Choroid plexus epithelial cell (primary cell): ENCODE results near the gene TMEM272.

Experiments used
- DNase-seq: peaks from one replicate; pipeline ENCODE4 v3.0.0-alpha.2; 2010; ENCODE audit warnings: low read depth
- H3K4me3 ChIP-seq: 2 replicates; pipeline ENCODE4 v1.5.1; 2011; ENCODE audit warnings: low read depth, mild to moderate bottlenecking, control low read depth, low read length, moderate library complexity
- TF ChIP-seq, protein P1 (sequence below): conservative IDR thresholded peaks from 2 replicates; pipeline ENCODE4 v1.5.1; 2011; ENCODE audit warnings: low read depth, mild to moderate bottlenecking, control low read depth, inconsistent platforms, low read length, moderate library complexity

TMEM272 gene

DNA sequence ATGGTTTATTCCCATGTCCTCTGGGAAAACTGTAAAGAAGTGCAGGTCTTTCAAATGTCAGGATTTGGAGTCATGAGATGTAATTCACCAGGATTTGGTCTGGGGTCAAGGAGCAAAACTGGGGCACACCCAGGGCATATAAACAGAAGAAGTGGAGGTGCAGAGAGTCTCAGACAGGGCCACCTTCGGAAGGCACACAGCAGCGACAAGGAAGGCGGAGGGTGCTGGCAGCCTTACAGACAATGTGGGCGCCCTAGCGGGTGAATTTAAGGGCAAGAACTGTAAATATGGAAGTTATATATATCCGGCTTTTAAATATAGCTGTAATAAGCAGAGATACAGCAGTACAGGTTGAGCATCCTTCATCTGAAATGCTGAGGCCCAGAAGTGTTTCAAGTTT lies 72.2 kb downstream of the TMEM272 start:
- H3K4me3 ChIP-seq: no peak overlapping the region
- TF ChIP-seq, protein P1, sequence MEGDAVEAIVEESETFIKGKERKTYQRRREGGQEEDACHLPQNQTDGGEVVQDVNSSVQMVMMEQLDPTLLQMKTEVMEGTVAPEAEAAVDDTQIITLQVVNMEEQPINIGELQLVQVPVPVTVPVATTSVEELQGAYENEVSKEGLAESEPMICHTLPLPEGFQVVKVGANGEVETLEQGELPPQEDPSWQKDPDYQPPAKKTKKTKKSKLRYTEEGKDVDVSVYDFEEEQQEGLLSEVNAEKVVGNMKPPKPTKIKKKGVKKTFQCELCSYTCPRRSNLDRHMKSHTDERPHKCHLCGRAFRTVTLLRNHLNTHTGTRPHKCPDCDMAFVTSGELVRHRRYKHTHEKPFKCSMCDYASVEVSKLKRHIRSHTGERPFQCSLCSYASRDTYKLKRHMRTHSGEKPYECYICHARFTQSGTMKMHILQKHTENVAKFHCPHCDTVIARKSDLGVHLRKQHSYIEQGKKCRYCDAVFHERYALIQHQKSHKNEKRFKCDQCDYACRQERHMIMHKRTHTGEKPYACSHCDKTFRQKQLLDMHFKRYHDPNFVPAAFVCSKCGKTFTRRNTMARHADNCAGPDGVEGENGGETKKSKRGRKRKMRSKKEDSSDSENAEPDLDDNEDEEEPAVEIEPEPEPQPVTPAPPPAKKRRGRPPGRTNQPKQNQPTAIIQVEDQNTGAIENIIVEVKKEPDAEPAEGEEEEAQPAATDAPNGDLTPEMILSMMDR: no peak
- DNase-seq: no peak

DNA sequence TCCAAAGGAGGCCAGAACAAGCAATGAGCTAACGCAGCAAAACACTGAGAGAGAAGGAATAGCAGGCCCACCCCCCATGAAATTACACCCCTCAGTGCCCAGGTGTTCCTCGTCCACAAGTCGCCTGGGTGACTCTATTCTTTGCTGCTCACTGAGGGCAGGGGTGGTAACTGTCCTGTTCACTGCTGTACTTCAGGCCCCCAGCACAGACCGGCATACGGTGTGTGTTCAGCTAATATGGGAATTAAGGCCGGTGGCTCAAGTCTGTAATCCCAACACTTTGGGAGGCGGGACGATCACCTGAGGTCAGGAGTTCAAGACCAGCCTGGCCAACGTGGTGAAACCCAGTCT lies 72.9 kb downstream of the TMEM272 start:
- no peak overlapping the region for H3K4me3 ChIP-seq
- no peak for DNase-seq
- TF ChIP-seq, protein P1: no peak

DNA sequence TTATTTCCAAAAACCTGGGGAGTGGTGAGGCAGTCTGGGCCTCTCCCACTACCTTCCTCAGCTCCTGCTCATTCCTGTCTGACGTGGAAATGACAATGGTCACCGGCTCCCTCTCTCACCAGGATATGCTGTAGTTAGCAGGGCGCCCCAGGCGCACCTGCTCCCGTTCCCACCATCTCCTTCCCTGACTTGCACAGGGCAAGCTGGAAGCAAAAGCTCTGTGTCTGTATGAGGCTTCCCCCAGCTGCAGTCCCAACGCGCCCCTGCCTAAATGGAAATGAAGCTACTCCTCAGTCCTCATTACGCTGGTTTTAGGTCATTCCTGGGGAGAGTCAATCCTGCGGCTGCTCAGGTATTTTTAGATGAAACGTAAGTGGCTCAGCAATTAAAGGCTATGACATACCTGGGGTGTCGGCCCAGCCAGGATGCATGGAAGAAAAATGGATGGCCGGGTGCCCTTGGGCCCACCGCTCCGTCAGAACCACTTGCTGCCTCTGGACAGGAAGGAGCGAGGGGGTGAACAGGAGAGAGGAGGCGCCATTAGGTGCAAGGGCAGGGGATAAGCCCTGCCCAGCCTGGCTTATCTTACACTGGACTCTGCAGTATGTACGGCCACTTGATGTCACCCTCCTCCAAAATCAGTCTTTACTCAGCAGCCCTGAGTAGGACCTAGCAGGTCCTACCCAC lies 73.4 kb downstream of the TMEM272 start:
- TF ChIP-seq, protein P1: no peak
- H3K4me3 ChIP-seq: no peak overlapping the region
- no peak for DNase-seq

DNA sequence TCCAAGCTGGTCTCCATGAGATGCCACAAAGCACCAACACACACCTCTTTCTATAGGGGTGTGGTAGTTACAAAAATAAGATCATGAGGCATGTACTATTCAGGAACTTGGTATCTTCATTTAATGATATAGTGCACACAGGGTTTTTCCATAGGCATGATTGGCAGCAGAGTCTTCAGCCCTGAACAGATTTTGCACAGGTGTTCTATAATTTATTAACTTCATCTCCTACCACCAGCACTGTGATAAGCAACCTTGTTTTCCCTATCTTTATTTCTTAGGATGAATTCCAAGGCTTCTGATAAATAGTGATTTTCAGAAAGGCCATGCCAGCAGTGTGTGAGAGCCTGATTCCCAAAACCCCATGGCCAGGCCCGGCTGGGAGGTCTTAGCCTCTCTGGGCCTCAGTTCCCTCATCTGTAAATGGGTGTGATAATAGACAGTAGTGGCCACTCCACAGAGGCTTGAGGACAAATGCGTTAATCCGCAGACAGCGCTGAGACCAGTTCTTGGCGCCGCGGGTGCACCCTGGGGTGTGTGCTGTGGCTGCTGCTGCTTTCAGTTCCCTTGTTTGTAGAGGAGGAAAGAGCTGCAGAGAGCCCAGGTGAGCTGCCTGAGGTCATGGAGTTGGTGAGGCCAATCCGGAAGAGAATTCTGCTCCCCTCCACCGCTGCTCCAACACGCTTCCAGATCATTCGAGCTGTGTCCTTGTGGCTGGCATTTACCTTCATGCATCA lies 74.1 kb downstream of the TMEM272 start:
- TF ChIP-seq, protein P1: no peak
- no peak overlapping the region for H3K4me3 ChIP-seq
- no peak for DNase-seq

DNA sequence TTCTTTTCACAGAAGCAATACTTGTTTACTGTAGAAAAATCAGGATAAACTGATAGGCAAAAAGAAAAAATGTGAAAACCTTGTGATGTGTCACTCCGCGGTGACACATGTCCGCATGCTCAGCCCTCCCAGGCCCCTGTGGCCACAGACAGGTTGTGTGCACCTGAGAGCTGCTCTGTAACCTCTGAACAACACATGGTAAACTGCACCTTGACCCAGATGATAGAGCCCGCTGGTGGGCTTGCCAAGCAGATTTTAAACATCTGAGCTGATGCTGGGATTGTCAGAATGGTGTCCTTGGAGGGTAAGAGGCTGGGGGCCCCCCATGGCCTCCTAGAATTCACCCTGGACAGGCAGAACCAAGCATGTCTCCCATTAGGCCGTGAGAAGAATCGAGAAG lies 74.8 kb downstream of the TMEM272 start:
- DNase-seq: no peak
- TF ChIP-seq, protein P1: no peak
- no peak overlapping the region for H3K4me3 ChIP-seq

DNA sequence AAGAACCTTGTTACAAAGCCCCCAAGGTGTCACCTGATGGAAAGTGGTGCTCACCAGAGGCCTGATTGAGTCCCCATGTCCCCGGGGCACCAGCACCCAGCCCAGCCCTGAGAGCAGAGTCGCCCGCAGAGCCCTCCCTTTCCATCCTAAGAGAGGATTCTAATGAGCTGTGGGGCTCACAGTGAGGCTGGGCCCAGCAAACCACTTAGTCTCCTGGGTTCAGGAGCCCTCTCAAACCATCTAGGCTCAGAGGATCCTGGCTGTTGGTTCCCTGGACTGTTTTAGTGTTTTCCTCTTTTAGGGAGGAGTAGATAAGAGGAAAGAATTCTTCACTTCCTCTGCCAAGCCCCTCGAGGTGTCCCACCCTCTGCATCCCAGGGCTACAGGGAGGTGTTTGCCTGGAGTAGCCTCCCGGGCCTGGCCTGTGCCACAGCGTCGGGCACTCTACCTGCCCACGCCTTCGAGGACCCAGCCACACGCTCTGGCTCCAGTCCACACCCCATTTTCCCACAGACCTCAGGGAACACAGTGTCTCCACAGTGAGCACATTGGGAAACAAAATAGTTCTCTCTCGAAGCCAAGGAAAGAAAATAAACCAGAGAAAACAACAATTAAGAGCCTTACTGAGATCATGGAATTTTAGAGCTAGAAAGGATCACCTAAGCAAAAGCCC lies 75.4 kb downstream of the TMEM272 start:
- no peak overlapping the region for H3K4me3 ChIP-seq
- TF ChIP-seq, protein P1: no peak
- DNase-seq: peak; percentile 26

DNA sequence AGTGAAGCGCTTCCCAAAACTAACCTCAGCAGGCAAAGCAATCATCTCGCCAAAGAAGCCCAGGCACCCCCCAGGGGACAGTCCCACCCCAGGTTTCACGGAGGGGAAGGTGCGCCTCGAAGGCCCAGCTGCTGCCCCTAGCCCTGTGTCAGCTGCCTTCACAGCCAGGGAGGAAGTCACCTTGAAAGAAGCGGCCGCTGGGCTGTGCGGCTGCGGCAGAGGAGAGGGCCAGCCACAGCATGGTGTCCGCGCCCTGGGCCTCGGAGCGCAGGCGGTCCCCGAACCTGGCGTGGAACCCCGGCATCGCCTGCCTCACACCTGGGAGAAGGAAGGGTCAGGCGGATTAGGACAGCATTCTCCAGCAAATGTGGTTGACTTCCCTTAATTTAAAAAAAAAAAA lies 76.0 kb downstream of the TMEM272 start:
- DNase-seq: no peak
- TF ChIP-seq, protein P1: no peak
- H3K4me3 ChIP-seq: no peak overlapping the region
